Large intestine (tissue), 3 donors: ENCODE measurements around the gene HSPH1. TPM values are rescaled to one million over a fixed set of nuclear protein-coding genes. Genes with fewer than 3 reads are reported as not detected.
"Not testable (repeated sequence)": the region's sequence is repeated elsewhere in the genome, so short reads cannot be mapped to it uniquely, and the experiment has no call there.

Experiments
- DNase-seq, 2 donors: peaks; one replicate each; pipeline versions ENCODE4 v3.0.0 to v3.0.0-alpha.2; 2013
- H3K27ac ChIP-seq: one replicate; pipeline ENCODE4 v1.5.1; 2013; ENCODE audit warnings: low read length
- H3K27me3 ChIP-seq: 2 replicates; pipeline ENCODE4 v1.6.1; 2013; ENCODE audit warnings: low read length; ENCODE audit not compliant: control insufficient read depth, insufficient read depth
- H3K36me3 ChIP-seq: 2 replicates; pipeline ENCODE4 v1.6.1; 2013; ENCODE audit warnings: low read length; ENCODE audit not compliant: control insufficient read depth, insufficient read depth
- H3K4me1 ChIP-seq: one replicate; pipeline ENCODE4 v1.6.1; 2013; ENCODE audit warnings: low read length; ENCODE audit not compliant: control insufficient read depth, insufficient read depth
- H3K4me3 ChIP-seq: one replicate; pipeline ENCODE4 v1.5.1; 2013; ENCODE audit warnings: low read length
- H3K9me3 ChIP-seq: one replicate; pipeline ENCODE4 v1.6.1; 2013; ENCODE audit warnings: mild to moderate bottlenecking, low read depth, low read length, moderate library complexity; ENCODE audit not compliant: control insufficient read depth
- WGBS: methylation state at CpG from one replicate; pipeline ENCODE4 v1.1.5; 2013; ENCODE audit warnings: low lambda C conversion rate; ENCODE audit not compliant: insufficient coverage; 5-methylcytosine and 5-hydroxymethylcytosine counted together
- polyA plus RNA-seq: library from polyadenylated mRNA; unstranded; fragments of 120-200 nt; gene quantifications from one replicate; pipeline ENCODE4 v1.2.1, GENCODE V29; 2013

HSPH1 gene
- polyA plus RNA-seq, 1 donor = 65.7 TPM

DNA sequence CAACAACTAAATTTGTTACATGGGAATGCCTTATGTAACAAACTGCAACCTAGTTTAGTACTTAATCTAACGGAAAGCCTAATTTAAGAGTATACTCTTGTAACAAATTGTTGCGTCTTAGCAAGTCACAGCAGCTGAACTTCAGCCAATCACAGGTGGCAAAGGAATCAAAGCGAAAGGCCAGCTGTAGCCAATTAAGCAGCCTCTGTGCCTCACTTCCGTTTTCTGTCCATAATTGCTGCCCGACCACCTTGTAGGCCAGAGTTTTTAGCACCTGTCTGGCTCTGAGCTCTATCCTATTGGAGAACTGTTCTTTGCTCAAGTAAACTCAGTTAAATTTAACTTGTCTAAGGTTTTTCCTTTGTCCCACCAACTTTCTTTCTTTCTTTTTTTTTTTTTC lies 18.1 kb upstream of the HSPH1 start:
- no peak overlapping the region for H3K27ac ChIP-seq
- H3K9me3 ChIP-seq = no peaks in the 10 kb centered on the region
- H3K27me3 ChIP-seq = no peaks in the 10 kb centered on the region
- no peak for DNase-seq
- H3K36me3 ChIP-seq = no peaks in the 10 kb centered on the region
- no CpG with 5 or more reads among the region's 5 CpGs for WGBS
- H3K4me1 ChIP-seq = no peaks in the 10 kb centered on the region
- H3K4me3 ChIP-seq = no peak overlapping the region

DNA sequence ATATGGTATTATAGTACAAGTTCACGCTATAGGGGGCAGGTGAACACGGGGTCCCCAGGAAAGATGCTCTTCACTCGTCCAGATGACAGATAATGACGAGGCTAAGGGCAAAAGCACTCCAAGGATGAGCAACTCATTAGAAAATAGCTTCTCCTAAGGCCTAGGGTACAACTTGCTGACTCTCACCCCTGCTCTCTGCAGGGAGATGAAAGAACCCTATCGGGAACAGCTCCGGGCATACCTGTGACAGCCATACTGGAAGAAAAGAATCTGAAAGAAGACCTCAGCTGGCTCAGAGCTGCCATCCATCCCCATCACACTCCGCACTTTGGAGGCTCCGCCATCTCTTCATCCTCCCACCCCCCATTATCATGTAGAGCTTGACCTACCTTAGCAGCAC lies 17.5 kb upstream of the HSPH1 start:
- Histone ChIP-seq H3K27me3 (no peaks in the 10 kb centered on the region), H3K4me3 (no peak overlapping the region), H3K36me3 (no peaks in the 10 kb centered on the region), H3K9me3 (no peaks in the 10 kb centered on the region), H3K27ac (no peak overlapping the region), H3K4me1 (no peaks in the 10 kb centered on the region)
- no peak for DNase-seq
- WGBS = 100% methylated on average over 1 of the region's 8 CpGs

DNA sequence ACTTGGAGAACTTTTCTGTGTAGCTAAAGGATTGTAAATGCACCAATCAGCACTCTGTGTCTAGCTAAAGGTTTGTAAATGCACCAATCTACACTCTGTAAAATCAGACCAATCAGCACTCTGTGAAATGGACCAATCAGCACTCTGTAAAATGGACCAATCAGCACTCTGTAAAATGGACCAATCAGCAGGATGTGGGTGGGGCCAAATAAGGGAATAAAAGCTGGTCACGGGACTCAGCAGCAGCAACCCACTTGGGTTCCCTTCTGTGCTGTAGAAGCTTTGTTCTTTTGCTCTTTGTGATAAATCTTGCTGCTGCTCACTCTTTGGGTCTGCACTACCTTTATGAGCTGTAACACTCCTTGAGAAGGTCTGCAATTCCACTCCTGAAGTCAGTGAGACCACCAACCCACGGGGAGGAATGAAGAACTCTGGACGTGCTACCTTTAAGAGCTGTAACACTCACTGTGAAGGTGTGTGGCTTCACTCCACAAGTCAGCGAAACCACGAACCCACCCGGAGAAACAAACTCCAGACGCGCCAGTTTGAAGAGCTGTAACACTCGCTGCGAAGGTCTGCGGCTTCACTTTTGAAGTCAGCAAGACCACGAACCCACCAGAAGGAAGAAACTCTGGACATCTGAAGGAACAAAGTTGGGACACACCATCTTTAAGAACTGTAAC lies 16.2 kb upstream of the HSPH1 start:
- not testable (repeated sequence) for H3K36me3 ChIP-seq, H3K4me3 ChIP-seq, H3K9me3 ChIP-seq, H3K27ac ChIP-seq, H3K27me3 ChIP-seq, H3K4me1 ChIP-seq, DNase-seq
- WGBS = no CpG with 5 or more reads among the region's 12 CpGs

DNA sequence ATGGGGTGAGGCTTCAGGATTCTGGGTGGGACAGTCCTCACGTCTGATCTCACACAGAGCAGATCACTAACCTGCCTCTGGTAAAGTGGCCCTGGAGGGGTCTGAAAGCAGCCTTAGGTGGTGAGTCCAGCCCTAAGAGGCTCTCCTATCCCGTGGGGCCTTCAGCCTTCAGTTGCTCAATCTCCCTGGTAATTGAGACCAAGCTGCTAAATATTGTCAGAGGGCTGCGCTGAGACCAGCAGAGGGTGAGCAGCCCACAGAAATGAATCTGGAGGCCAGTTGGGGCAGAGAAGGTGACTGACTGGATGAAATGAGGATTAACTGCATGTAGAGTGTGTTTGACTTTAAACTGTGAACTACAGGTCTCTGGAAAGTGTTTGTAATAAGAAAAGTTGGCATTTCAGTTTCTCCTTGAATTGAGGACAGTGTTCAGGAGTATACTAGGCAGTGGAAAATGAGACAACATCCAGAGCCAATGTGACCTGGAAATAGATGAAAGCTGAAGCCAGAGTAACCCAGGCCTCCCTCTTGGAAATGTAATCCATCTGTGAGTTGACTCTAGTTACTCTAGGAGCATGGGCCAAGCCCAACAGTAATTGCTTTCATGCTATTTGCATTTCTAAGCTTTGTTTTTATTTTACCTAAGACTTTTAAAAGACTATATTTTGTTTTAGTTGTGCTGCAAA lies 14.3 kb upstream of the HSPH1 start:
- no peak overlapping the region for H3K27ac ChIP-seq
- H3K9me3 ChIP-seq = no peaks in the 10 kb centered on the region
- H3K36me3 ChIP-seq = no peaks in the 10 kb centered on the region
- WGBS = no CpG with 5 or more reads among the region's 3 CpGs
- no peaks in the 10 kb centered on the region for H3K27me3 ChIP-seq
- no peak overlapping the region for H3K4me3 ChIP-seq
- H3K4me1 ChIP-seq = no peaks in the 10 kb centered on the region
- no peak for DNase-seq

DNA sequence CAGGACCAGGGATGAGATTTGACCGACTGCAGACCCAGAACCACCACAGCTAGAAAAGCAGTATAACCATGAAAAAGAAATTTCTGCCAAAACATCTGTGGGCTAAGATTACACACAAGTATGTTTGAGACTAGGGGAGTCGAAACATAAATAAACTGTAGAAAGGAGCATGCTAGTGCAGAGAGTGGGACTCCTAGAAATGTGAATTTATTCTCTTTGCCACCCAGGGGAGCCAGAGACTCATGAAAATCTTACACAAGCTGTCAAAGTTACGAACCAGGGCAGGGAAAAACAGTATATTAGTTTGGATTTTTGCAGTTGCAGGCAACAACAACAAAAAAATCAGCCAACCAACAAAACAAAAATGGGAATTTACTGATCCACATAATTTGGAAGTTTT lies 12.3 kb upstream of the HSPH1 start:
- WGBS = no CpG with 5 or more reads among the region's 3 CpGs
- Histone ChIP-seq H3K4me3 (no peak overlapping the region), H3K27ac (no peak overlapping the region), H3K4me1 (no peaks in the 10 kb centered on the region), H3K27me3 (no peaks in the 10 kb centered on the region), H3K36me3 (no peaks in the 10 kb centered on the region), H3K9me3 (no peaks in the 10 kb centered on the region)
- DNase-seq = no peak

DNA sequence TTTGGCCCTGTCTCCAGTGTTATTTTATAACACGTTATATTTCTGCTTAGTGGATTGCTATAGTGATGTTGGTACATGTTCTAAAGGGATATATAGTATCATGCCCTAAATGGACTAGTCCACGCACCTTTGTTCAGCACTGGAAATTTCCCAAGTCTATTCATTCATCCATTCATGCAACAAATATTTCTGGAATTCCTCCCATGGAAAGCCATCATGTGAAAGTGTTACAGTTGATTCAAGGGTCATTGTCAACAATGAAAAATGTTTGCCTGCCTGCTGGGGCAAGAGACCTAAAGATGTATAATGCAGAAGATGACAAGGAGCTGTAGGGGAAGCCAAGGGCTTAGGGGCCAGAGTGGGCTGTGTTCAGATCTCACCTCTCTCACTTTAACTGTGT lies 10.8 kb upstream of the HSPH1 start:
- Histone ChIP-seq H3K4me3 (no peak overlapping the region), H3K36me3 (no peaks in the 10 kb centered on the region), H3K27me3 (no peaks in the 10 kb centered on the region), H3K4me1 (no peaks in the 10 kb centered on the region), H3K9me3 (no peaks in the 10 kb centered on the region), H3K27ac (no peak overlapping the region)
- no peak for DNase-seq
- no CpG with 5 or more reads among the region's 2 CpGs for WGBS

DNA sequence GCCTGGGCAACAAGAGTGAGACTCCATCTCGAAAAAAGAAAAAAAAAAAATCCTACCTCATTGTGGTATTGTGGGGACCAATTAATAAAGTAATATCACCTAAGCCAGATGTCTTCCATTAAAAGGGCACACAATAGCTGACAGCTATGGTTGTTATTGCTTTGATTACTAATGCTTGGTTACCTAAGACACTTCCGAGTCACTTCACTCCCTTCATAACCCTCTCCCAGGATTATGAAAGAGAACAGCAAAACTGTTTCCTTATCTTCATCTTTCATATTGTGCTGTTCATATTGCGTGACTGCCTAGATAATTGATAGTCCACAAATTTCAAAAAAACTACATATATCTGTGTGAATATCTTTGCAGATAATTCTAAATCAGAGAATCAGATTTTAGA lies 10.3 kb upstream of the HSPH1 start:
- Histone ChIP-seq H3K36me3 (no peaks in the 10 kb centered on the region), H3K4me1 (no peaks in the 10 kb centered on the region), H3K4me3 (no peak overlapping the region), H3K9me3 (no peaks in the 10 kb centered on the region), H3K27ac (no peak overlapping the region), H3K27me3 (no peaks in the 10 kb centered on the region)
- 90% methylated on average over 2 of the region's 3 CpGs for WGBS
- DNase-seq = no peak

DNA sequence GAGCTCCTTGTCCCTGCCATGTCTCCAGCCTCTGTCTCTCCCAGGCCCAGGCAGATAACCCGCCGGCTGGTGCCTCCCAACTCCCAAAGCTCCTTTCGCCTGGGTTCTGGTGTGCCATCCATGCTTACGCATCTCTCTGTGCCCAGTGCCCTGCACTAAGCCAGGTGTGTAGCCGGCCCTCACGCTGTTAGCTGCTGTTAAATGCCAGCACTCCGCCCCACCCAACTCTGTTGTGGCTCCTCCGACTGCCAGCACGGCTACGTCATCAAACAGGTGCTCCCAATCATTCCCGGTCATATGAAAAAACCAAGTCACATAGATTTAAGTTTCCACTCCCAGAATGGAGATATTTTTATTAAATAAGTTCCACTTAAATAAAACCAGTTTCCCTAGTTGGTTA lies 7.0 kb upstream of the HSPH1 start:
- Histone ChIP-seq H3K27ac (no peak overlapping the region), H3K36me3 (no peaks in the 10 kb centered on the region), H3K27me3 (no peaks in the 10 kb centered on the region), H3K4me1 (no peaks in the 10 kb centered on the region), H3K4me3 (no peak overlapping the region), H3K9me3 (no peaks in the 10 kb centered on the region)
- DNase-seq = no peak
- no CpG with 5 or more reads among the region's 11 CpGs for WGBS

DNA sequence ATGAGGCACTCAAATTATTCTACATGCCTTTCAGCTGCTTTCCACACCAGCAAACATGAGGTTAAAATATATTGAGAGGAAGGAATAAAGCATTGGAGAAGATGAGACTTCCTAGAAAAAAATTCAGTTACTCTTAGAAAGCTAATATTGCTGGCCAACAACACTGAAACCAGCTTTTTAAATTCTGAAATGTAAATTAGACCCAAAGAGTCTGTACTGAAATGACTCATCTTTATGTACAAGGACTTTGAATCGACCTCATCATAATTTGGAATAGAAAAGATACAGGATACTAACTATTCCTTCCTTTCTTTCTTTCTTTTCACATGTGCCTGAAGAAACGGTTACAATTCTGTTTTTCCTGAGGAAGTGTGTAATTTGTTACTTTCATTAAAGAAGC lies 6.5 kb upstream of the HSPH1 start:
- H3K36me3 ChIP-seq = no peaks in the 10 kb centered on the region
- no peak for DNase-seq
- 86% methylated on average over 2 of the region's 2 CpGs for WGBS
- no peaks in the 10 kb centered on the region for H3K27me3 ChIP-seq
- H3K4me3 ChIP-seq = no peak overlapping the region
- H3K27ac ChIP-seq = no peak overlapping the region
- no peaks in the 10 kb centered on the region for H3K4me1 ChIP-seq
- H3K9me3 ChIP-seq = no peaks in the 10 kb centered on the region

DNA sequence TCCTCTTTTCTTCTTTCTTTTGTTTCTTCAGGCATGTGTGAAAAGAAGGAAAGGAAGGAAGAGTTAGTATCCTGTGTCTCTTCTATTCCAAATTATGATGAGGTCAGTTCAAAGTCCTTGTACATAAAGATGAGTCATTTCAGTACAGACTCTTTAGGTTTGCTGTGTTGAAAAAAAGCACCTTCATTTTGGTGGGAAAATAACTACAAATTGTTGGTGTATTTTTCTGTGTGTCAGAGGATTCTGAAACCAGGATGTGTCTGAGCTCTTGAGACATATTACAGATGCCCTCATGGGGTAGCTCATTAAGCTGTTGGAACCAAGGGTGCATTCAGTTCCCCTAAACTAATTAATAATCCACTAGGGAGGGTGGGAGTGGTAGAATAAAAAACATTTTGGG lies 5.8 kb upstream of the HSPH1 start:
- no peak for DNase-seq
- H3K36me3 ChIP-seq = no peaks in the 10 kb centered on the region
- H3K9me3 ChIP-seq = no peaks in the 10 kb centered on the region
- H3K27ac ChIP-seq = no peak overlapping the region
- H3K4me3 ChIP-seq = no peak overlapping the region
- no peaks in the 10 kb centered on the region for H3K27me3 ChIP-seq
- H3K4me1 ChIP-seq = no peaks in the 10 kb centered on the region

DNA sequence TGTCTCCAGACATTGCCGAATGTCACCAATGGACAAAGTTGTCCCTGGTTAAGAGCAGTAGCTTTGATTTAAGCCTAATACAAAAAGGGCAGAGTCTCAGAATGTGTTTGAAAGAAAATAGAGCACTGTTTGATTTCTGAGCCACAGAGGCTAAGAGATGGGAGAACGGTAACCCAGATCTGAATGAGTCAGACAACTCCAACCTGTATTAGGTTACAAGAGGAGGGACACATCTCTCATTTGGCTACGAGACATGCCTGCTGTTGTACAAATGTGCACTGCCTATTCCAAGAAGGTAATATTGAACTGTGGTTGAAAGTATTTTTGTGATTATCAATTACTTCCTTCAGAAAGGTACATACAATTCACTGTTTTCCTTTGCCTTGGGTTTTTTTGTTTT lies 4.9 kb upstream of the HSPH1 start:
- H3K9me3 ChIP-seq = no peaks in the 10 kb centered on the region
- no peak overlapping the region for H3K4me3 ChIP-seq
- WGBS = 75% methylated on average over 1 of the region's 3 CpGs
- no peaks in the 10 kb centered on the region for H3K27me3 ChIP-seq
- no peak overlapping the region for H3K27ac ChIP-seq
- H3K36me3 ChIP-seq = no peaks in the 10 kb centered on the region
- DNase-seq = no peak
- H3K4me1 ChIP-seq = no peaks in the 10 kb centered on the region
